HG02870 (cell line): ENCODE data around the gene SPATA16.

Experiments
- ATAC-seq: cut with Tn5 transposase; IDR thresholded peaks from one replicate; pipeline ENCODE4 v1.9.1; 2021; ENCODE audit warnings: mild to moderate bottlenecking, moderate library complexity; ENCODE audit not compliant: unreplicated experiment

The SPATA16 gene

DNA sequence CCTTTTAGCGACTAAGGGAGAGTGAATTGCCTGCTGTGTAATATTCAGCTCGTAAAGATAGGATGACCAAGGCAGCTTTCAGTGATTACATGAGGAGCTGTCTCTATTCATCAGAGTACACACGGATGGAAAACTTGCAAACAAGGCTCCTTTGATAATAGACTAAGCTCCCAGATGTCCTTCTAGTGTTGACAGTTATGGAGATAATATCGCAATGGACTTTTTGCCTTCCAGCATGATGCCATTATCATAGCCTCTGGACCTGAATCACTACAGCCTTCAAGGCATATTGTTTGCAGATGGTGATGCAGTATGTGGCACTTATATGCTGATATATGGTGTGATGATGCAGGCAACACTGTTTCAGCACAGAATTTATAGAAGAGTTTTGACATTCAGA is 296.6 kb downstream of the SPATA16 start:
- ATAC-seq: no peak

DNA sequence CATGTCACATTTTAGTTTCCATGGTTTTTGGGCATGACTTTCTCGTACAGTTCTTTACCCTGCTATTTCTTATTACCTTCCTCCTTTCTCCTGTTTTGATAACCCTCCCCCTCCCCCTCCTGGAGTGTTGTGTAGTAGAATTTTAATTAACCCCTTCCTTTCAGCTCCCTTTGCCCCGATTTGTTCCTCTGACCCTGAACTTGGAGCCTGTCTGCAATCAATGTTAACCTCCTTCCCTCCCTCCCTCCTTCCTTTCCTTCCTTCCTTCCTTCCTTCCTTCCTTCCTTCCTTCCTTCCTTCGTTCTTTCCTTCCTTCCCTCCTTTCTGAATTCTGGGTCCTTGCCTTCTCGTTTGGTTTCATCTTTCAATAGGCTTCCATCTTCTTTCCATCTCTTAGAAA is 300.1 kb downstream of the SPATA16 start:
- no peak for ATAC-seq

DNA sequence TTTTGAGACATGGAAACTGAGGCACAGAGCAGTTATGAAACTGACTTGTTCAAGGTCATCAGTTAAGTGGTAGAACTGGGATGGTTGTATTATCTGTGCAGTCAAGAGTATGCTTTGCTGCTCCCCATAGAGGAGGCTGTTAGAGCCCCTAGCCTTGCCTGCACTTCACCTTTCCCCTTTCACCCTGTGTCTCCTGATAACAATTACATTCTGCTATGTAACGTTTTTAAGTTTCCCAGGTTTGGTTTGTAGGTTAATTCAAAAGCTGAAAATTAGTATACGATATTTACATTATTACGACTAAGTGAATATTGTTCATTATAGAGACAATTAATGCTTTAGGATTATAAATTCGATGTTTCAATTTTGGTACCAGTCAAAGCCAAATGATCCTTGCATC is 300.6 kb downstream of the SPATA16 start:
- no peak for ATAC-seq

DNA sequence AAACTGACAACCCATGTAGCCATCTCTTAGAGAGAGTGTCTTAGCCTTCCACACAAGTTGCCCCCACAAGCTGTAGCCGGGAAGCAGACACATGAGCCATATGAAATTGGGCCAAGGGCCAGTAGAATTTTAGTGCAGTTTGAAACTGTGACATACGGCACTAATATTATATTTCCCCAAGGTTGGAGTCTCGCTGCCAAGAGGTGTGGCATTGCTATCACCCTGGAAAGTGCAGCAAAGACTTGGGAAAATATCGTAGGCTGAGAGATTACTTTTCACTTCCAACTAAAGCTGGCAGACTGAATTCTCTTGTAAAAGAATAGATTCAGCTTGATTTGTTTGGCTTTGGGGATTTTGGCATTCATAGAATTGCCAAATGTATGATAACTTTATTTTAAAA is 301.4 kb downstream of the SPATA16 start:
- no peak for ATAC-seq
